Osteoblast (primary cell): ENCODE results near the gene ZC3H10. TPM values are rescaled to one million over a fixed set of nuclear protein-coding genes. Genes with fewer than 3 reads are reported as not detected.

Experiments used
- DNase-seq: peaks from one replicate; pipeline ENCODE4 v3.0.0; 2011; ENCODE audit warnings: low spot score, mixed read lengths; ENCODE audit not compliant: insufficient read length; ENCODE audit errors: missing footprints
- H2AFZ ChIP-seq: 2 replicates; pipeline ENCODE4 v1.6.0; 2011; ENCODE audit warnings: mild to moderate bottlenecking, low read length
- H3K27ac ChIP-seq: 2 replicates; pipeline ENCODE4 v1.5.1; 2011; ENCODE audit warnings: mild to moderate bottlenecking, low read depth, low read length, moderate library complexity
- H3K27me3 ChIP-seq: 2 replicates; pipeline ENCODE4 v1.6.0; 2012; ENCODE audit warnings: mild to moderate bottlenecking, control low read depth, inconsistent platforms, low read length, moderate library complexity; ENCODE audit not compliant: insufficient read depth
- H3K36me3 ChIP-seq: 2 replicates; pipeline ENCODE4 v1.5.1; 2011; ENCODE audit warnings: mild to moderate bottlenecking, low read length, control low read depth, moderate library complexity; ENCODE audit not compliant: insufficient read depth
- H3K4me1 ChIP-seq: 2 replicates; pipeline ENCODE4 v1.5.1; 2011; ENCODE audit warnings: mild to moderate bottlenecking, low read length, control low read depth, moderate library complexity; ENCODE audit not compliant: insufficient read depth
- H3K4me2 ChIP-seq: 2 replicates; pipeline ENCODE4 v1.6.0; 2011; ENCODE audit warnings: mild to moderate bottlenecking, low read length; ENCODE audit not compliant: insufficient read depth
- H3K4me3 ChIP-seq: fragments of 200-600 bp; sonication (generic); 3 replicates; pipeline ENCODE4 v1.5.1; 2012; ENCODE audit warnings: mild to moderate bottlenecking, low read length, inconsistent platforms; ENCODE audit not compliant: insufficient read depth
- H3K79me2 ChIP-seq: 2 replicates; pipeline ENCODE4 v1.6.0; 2012; ENCODE audit warnings: mild to moderate bottlenecking, low read length, control low read depth, inconsistent platforms; ENCODE audit not compliant: insufficient read depth
- H3K9me3 ChIP-seq: 2 replicates; pipeline ENCODE4 v1.5.1; 2011; ENCODE audit warnings: low read depth, low read length, control low read depth
- H4K20me1 ChIP-seq: 2 replicates; pipeline ENCODE4 v1.6.0; 2012; ENCODE audit warnings: mild to moderate bottlenecking, low read length, control low read depth; ENCODE audit not compliant: insufficient read depth
- total RNA-seq: library from RNA; depleted of rRNA; stranded (reverse); fragments of >200 nt; gene quantifications from 2 replicates; pipeline ENCODE4 v1.2.3, GENCODE V29; 2012
- TF ChIP-seq, protein P1 (sequence below): IDR thresholded peaks from 2 replicates; pipeline ENCODE4 v1.5.1; 2011; ENCODE audit warnings: mild to moderate bottlenecking, low read depth, low read length, moderate library complexity; ENCODE audit errors: extremely low read depth

The ZC3H10 gene
- total RNA-seq, 1 donor = 9.0 TPM

DNA sequence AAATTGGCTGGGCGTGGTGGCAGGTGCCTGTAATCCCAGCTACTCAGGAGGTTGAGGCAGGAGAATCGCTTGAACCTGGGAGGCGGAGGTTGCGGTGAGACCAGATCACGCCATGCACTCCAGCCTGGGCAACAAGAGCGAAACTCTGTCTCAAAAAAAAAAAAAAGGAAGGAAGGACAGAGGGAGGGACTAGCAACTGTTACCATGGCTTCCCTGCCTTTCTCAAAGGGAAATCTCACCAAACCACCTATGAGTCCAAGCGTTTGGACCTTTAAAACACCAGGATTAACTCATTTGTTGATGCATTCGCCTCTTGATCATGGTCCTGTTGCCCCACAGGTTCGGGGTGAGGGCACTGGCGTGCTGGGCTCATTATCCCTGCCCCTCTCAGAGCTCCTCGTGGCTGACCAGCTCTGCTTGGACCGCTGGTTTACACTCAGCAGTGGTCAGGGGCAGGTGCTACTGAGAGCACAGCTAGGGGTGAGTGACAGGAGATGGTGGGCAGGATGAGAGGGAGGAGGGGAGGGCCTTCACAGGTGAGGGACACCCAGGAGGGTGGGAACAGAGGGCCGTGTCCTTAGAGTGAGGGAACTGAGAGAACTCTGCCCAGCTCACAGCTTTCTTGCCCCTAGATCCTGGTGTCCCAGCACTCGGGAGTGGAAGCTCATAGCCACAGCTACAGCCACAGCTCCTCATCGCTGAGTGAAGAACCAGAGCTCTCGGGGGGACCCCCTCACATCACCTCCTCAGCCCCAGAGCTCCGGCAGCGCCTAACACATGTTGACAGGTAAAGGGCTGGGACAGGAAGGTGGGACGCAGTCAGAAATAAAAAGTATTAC lies 24.1 kb downstream of the ZC3H10 start:
- no peaks in the 10 kb centered on the region for H3K27me3 ChIP-seq
- peaks cover 53% of the 10 kb centered on the region for H3K36me3 ChIP-seq
- DNase-seq = no peak
- H2AFZ ChIP-seq = no peak overlapping the region
- peaks cover 5% of the 10 kb centered on the region for H3K4me1 ChIP-seq
- H3K27ac ChIP-seq = no peak overlapping the region
- TF ChIP-seq, protein P1, sequence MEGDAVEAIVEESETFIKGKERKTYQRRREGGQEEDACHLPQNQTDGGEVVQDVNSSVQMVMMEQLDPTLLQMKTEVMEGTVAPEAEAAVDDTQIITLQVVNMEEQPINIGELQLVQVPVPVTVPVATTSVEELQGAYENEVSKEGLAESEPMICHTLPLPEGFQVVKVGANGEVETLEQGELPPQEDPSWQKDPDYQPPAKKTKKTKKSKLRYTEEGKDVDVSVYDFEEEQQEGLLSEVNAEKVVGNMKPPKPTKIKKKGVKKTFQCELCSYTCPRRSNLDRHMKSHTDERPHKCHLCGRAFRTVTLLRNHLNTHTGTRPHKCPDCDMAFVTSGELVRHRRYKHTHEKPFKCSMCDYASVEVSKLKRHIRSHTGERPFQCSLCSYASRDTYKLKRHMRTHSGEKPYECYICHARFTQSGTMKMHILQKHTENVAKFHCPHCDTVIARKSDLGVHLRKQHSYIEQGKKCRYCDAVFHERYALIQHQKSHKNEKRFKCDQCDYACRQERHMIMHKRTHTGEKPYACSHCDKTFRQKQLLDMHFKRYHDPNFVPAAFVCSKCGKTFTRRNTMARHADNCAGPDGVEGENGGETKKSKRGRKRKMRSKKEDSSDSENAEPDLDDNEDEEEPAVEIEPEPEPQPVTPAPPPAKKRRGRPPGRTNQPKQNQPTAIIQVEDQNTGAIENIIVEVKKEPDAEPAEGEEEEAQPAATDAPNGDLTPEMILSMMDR = no peak
- no peak overlapping the region for H3K4me3 ChIP-seq
- H3K4me2 ChIP-seq = no peak overlapping the region
- H4K20me1 ChIP-seq = peaks cover 3% of the 10 kb centered on the region
- no peaks in the 10 kb centered on the region for H3K9me3 ChIP-seq
- H3K79me2 ChIP-seq = no peaks in the 10 kb centered on the region

DNA sequence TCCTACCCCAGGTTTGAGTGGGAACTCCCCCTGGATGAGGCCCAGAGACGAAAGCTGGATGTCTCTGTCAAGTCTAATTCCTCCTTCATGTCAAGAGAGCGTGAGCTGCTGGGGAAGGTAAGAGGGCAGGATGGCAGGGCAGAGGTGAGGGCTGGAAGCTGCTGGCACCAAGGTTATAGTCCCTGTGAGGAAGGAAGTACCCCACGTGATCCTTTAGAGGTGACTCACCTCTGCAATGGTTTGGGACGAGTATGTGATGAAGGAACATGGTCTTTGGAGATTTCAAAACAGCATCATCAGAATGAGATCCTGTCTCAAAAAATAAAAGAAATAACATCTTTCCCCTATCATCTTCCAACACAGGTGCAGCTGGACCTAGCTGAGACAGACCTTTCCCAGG lies 25.2 kb downstream of the ZC3H10 start:
- H3K27me3 ChIP-seq = no peaks in the 10 kb centered on the region
- H3K4me2 ChIP-seq = no peak overlapping the region
- H3K27ac ChIP-seq = no peak overlapping the region
- no peaks in the 10 kb centered on the region for H4K20me1 ChIP-seq
- H2AFZ ChIP-seq = no peak overlapping the region
- H3K79me2 ChIP-seq = no peaks in the 10 kb centered on the region
- TF ChIP-seq, protein P1 = no peak
- no peaks in the 10 kb centered on the region for H3K9me3 ChIP-seq
- H3K36me3 ChIP-seq = peaks cover 43% of the 10 kb centered on the region
- H3K4me1 ChIP-seq = peaks cover 5% of the 10 kb centered on the region
- DNase-seq = no peak
- H3K4me3 ChIP-seq = no peak overlapping the region

DNA sequence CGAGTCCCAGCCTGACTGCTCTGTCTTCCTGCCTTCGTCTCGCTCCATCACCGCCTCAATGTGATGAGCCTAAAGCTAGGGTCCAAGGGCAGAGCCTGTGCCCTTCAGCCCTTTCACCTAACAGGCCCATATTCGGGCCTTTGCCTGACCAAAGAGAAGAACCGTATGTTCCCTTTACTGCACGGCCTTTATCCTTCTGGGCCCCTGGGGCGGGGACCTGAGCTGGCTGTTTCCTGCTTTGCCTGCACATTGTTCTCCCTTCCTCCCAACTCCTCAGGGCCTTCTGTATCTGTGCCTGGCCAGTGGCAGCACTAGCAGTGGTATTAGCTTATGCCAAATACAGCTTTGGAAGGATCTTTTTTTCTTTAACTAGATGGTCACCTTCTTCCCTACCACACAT lies 25.8 kb downstream of the ZC3H10 start:
- H3K36me3 ChIP-seq = peaks cover 36% of the 10 kb centered on the region
- H3K4me3 ChIP-seq = no peak overlapping the region
- H3K9me3 ChIP-seq = no peaks in the 10 kb centered on the region
- H4K20me1 ChIP-seq = no peaks in the 10 kb centered on the region
- H3K4me1 ChIP-seq = peaks cover 5% of the 10 kb centered on the region
- no peak overlapping the region for H3K27ac ChIP-seq
- TF ChIP-seq, protein P1 = no peak
- peak; percentile 39 for DNase-seq
- no peak overlapping the region for H2AFZ ChIP-seq
- no peaks in the 10 kb centered on the region for H3K79me2 ChIP-seq
- no peak overlapping the region for H3K4me2 ChIP-seq
- no peaks in the 10 kb centered on the region for H3K27me3 ChIP-seq

DNA sequence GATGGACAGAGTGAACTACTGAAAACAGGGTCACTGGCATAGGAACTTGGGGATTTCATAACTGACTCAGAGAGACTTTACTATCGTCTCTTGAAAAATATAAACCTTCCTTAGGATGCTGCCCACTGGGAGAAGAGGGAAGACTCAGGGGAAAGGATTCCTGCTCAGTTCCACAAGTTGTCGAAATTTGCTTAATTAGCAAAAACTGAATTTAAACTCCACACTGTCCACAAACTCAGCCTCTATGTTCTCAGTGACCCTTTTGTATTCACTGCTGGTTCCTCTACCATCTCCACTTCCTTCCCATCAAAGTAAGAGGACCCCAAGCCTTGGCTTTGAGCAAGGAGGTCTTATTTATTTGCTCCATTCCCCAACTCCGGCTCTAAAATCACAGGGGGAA lies 27.2 kb downstream of the ZC3H10 start:
- Histone ChIP-seq H3K4me2 (no peak overlapping the region), H3K36me3 (peaks cover 24% of the 10 kb centered on the region), H3K27me3 (no peaks in the 10 kb centered on the region), H2AFZ (no peak overlapping the region), H3K4me1 (peaks cover 5% of the 10 kb centered on the region), H3K9me3 (no peaks in the 10 kb centered on the region), H3K79me2 (no peaks in the 10 kb centered on the region), H3K4me3 (no peak overlapping the region), H3K27ac (no peak overlapping the region), H4K20me1 (no peaks in the 10 kb centered on the region)
- TF ChIP-seq, protein P1 = no peak
- DNase-seq = no peak
